Measurements from ENCODE around the gene PYGB. TPM values are rescaled to one million over a fixed set of nuclear protein-coding genes. Genes with fewer than 3 reads are reported as not detected.
A peak's percentile ranks its signal among the peaks of the same experiment; 100 is the strongest.

PYGB gene
- total and polyA plus RNA-seq, 4 experiments from 2014 or later: 28.3 to 35.6 (median 34.2) TPM

DNA sequence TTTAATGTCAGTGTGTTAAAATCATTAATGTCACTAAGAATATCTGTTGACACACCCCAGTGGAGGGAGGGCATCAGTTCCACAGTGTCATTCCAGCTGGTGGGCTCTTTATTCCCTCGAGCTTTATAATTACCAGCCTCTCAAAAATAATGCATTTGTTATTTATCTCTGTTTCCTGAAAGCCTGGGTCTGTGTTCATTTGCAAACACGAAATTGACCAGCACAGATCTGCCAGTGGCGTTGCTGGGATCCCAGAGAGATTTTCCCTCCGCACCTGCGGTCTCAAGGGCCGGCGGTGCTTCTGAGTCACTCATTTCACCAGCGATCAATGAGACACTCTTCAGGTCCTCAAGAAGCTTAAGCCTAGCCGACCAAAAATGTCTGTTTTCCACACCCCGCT, 5.7 kb upstream of the PYGB start:
- ChIA-PET POLR2A (ENCODE audit: partially characterized antibody) (no interaction called here), CTCF (ENCODE audit: partially characterized antibody) (no interaction called here)
- Mint-ChIP-seq H3K27ac (no peak overlapping the region), H3K4me3 (no peak overlapping the region), H3K4me1 (peaks cover 8 to 13% (median 11%) of the 10 kb centered on the region in 4 donors), H3K36me3 (peaks cover 0 to 3% of the 10 kb centered on the region in 2 donors), H3K27me3 (peaks cover 7 to 16% of the 10 kb centered on the region in 2 donors), H3K9me3 (peaks cover 0 to 7% (median 3%) of the 10 kb centered on the region in 8 donors)
- Histone ChIP-seq H3K4me1 (ENCODE audit: insufficient read depth, low read length) (peaks cover 7% of the 10 kb centered on the region), H3K36me3 (ENCODE audit: insufficient read depth, low read length) (no peaks in the 10 kb centered on the region), H3K27me3 (ENCODE audit: insufficient read depth, low read length) (no peaks in the 10 kb centered on the region), H3K4me3 (ENCODE audit: low read length in 2 of 2) (no peak overlapping the region), H3K27ac (ENCODE audit: low read depth, low read length) (no peak overlapping the region), H3K9me3 (ENCODE audit: control insufficient read depth in 1 of 2, low read length in 2 of 2) (no peaks in the 10 kb centered on the region)
- intact Hi-C loops (cut with micrococcal nuclease): no loop called here
- no peak for DNase-seq

DNA sequence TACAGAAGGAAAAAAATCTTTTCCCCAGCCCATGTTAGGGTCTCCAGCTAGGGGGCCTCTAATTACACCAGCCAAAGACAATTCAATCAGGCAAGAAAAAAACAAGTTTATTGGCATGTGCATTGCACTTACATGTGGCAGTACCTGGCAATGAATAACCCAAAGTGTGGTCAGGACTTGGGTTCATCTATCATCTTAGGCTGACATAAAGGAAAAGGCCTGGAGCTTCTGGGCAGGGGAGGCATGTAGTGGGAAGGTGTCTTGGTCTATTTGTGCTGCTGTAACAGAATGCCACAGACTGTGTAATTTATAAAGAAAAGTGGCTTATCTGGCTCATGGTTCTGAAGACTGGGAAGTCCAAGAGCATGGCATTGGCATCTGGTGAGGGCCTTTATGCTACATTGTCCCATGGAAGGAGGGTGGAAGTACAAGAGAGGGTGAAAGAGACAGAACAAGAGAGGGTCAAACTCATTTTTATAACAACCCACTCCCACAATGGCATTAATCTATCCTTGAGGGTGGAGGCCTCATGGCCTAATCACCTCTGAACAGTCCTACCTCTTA, 4.4 kb upstream of the PYGB start:
- no peak for DNase-seq

DNA sequence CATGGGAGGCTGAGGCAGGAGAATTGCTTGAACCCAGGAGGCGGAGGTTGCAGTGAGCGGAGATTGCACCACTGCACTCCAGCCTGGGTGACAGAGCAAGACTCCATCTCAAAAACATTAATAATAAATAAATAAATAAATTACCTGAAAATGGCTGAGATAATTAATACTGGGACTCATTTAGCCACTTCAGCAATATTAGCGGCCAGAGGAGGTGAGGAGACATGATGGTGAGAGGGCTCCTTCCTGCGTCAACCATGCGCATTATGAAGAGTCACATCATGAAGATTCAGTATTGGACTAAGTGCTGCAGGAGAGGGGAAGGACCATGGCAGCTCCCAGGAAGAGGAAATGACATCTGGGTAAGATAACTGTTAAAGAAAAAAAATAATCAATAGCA, 2.9 kb upstream of the PYGB start:
- H3K4me1 ChIP-seq (ENCODE audit: insufficient read depth, low read length): peaks cover 21% of the 10 kb centered on the region
- H3K36me3 ChIP-seq (ENCODE audit: insufficient read depth, low read length): no peaks in the 10 kb centered on the region
- H3K36me3 Mint-ChIP-seq: peaks cover 0 to 6% of the 10 kb centered on the region in 2 donors
- no peaks in the 10 kb centered on the region for H3K9me3 ChIP-seq (ENCODE audit: control insufficient read depth in 1 of 2, low read length in 2 of 2)
- H3K27me3 ChIP-seq (ENCODE audit: insufficient read depth, low read length): no peaks in the 10 kb centered on the region
- no peak overlapping the region for H3K27ac ChIP-seq (ENCODE audit: low read depth, low read length)
- H3K27ac Mint-ChIP-seq: no peak overlapping the region
- peaks cover 0 to 7% of the 10 kb centered on the region in 2 donors for H3K27me3 Mint-ChIP-seq
- H3K4me1 Mint-ChIP-seq: peaks cover 17 to 28% (median 23%) of the 10 kb centered on the region in 4 donors
- H3K4me3 ChIP-seq (ENCODE audit: low read length in 2 of 2): no peak overlapping the region
- ChIA-PET POLR2A (ENCODE audit: partially characterized antibody) (no interaction called here), CTCF (ENCODE audit: partially characterized antibody) (no interaction called here)
- H3K4me3 Mint-ChIP-seq: no peak overlapping the region
- intact Hi-C loops (cut with micrococcal nuclease): loop anchor here (5.0 kb wide), 2 partner anchors 188 to 253 kb away; partner anchors contain the start of genes ACSS1 and APMAP
- peaks cover 0 to 7% (median 3%) of the 10 kb centered on the region in 8 donors for H3K9me3 Mint-ChIP-seq
- DNase-seq: no peak

More for the DNA sequence above, 4.4 kb upstream of the PYGB start:
- H3K27me3 Mint-ChIP-seq: peaks cover 2 to 10% of the 10 kb centered on the region in 2 donors
- H3K4me1 ChIP-seq (ENCODE audit: insufficient read depth, low read length): peaks cover 7% of the 10 kb centered on the region
- POLR2A ChIA-PET (ENCODE audit: partially characterized antibody): interaction anchor here (1.1 kb wide), 1 partner anchor 147 kb away, joined by 3 read pairs; the partner anchor contains the start of gene ABHD12
- H3K9me3 ChIP-seq (ENCODE audit: control insufficient read depth in 1 of 2, low read length in 2 of 2): no peaks in the 10 kb centered on the region
- H3K4me1 Mint-ChIP-seq: peaks cover 6 to 14% (median 11%) of the 10 kb centered on the region in 4 donors
- H3K4me3 ChIP-seq (ENCODE audit: low read length in 2 of 2): no peak overlapping the region
- no peak overlapping the region for H3K27ac Mint-ChIP-seq
- H3K36me3 Mint-ChIP-seq: peaks cover 0 to 3% of the 10 kb centered on the region in 2 donors
- no peak overlapping the region for H3K4me3 Mint-ChIP-seq
- no peak overlapping the region for H3K27ac ChIP-seq (ENCODE audit: low read depth, low read length)
- H3K27me3 ChIP-seq (ENCODE audit: insufficient read depth, low read length): no peaks in the 10 kb centered on the region
- intact Hi-C loops (cut with micrococcal nuclease): no loop called here
- H3K9me3 Mint-ChIP-seq: peaks cover 0 to 7% (median 3%) of the 10 kb centered on the region in 8 donors
- CTCF ChIA-PET (ENCODE audit: partially characterized antibody): no interaction called here
- H3K36me3 ChIP-seq (ENCODE audit: insufficient read depth, low read length): no peaks in the 10 kb centered on the region

DNA sequence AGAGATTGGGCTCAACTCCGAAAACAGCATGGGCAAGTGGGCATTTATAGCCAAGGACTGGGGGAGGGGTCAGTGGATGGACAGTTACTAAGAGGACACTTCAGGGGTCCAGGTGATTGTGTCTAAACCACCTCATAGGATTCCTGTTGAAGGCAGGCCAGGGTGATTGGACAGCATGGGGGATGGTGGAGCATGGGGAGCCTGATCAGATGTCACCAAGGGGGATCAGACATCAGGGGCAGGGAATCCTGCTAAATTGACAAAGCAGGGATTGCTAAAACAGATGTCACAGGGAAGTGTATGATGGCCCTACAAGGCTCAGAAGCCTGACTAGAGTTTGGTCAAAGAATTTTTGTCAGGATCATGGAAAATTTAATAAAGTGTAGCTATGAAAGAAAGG, 2.4 kb upstream of the PYGB start:
- peak overlapping the region in 1 of 7 donors; percentile 72 for H3K27ac Mint-ChIP-seq
- peaks cover 0 to 7% of the 10 kb centered on the region in 2 donors for H3K27me3 Mint-ChIP-seq
- no peak overlapping the region for H3K27ac ChIP-seq (ENCODE audit: low read depth, low read length)
- no peaks in the 10 kb centered on the region for H3K36me3 ChIP-seq (ENCODE audit: insufficient read depth, low read length)
- H3K4me3 Mint-ChIP-seq: peak overlapping the region in 3 of 8 donors; percentile 4 to 47 (median 43)
- peaks cover 0 to 6% of the 10 kb centered on the region in 2 donors for H3K36me3 Mint-ChIP-seq
- H3K4me1 Mint-ChIP-seq: peaks cover 22 to 33% (median 27%) of the 10 kb centered on the region in 4 donors
- peaks cover 0 to 7% (median 3%) of the 10 kb centered on the region in 8 donors for H3K9me3 Mint-ChIP-seq
- intact Hi-C loops (cut with micrococcal nuclease): loop anchor here (5.0 kb wide), 2 partner anchors 188 to 253 kb away; partner anchors contain the start of genes ACSS1 and APMAP
- H3K27me3 ChIP-seq (ENCODE audit: insufficient read depth, low read length): no peaks in the 10 kb centered on the region
- no peaks in the 10 kb centered on the region for H3K9me3 ChIP-seq (ENCODE audit: control insufficient read depth in 1 of 2, low read length in 2 of 2)
- no peak for DNase-seq
- ChIA-PET POLR2A (ENCODE audit: partially characterized antibody) (interaction anchor here (1.2 kb wide), 1 partner anchor 188 kb away, joined by 3 read pairs; the partner anchor contains the start of gene ACSS1), CTCF (ENCODE audit: partially characterized antibody) (interaction anchor here (1.9 kb wide), 1 partner anchor 50 kb away, joined by 5 read pairs; no protein-coding TSS in a partner anchor)
- peaks cover 26% of the 10 kb centered on the region for H3K4me1 ChIP-seq (ENCODE audit: insufficient read depth, low read length)
- no peak overlapping the region for H3K4me3 ChIP-seq (ENCODE audit: low read length in 2 of 2)

DNA sequence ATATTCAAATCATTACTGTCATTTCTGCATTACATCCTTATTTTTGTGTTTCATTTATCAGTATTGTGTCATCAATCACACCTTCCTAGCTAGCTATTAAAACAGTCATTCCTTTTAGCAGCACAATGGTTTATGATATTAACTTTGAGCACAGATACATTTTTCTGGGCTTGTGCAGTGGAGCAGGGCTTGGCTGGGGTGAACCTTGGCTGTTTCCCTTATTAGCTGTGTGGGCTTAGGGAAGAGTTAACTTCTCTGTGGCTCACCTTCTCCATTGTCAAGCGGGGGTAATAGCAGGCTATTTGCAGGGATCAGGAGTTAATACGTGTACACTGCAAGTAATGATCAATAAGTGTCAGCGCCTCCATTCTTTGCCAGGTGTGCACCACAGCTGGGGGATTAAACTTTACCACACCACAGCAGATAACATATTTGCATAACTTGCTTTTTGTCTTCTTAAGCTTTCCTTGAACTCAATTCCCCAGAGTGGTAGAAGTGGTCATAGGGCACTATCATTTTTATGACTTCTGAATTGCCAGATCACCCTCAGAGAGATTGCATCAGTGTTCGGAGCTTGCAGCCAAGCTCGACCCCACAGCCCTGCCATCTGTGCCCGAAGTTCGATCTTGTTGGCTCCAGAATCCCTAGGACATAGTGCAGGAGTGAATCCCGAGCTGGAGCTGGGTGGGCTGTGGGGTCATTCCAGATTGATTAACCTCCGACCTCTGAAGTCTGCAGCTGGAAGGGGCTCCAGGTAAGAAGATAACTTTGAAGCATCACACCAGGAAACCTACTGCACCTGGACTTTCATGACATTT, 1.5 kb upstream of the PYGB start:
- H3K9me3 Mint-ChIP-seq: peaks cover 0 to 7% (median 3%) of the 10 kb centered on the region in 8 donors
- H3K36me3 Mint-ChIP-seq: peaks cover 4 to 6% of the 10 kb centered on the region in 2 donors
- Histone ChIP-seq H3K4me3 (ENCODE audit: low read length in 2 of 2) (no peak overlapping the region), H3K36me3 (ENCODE audit: insufficient read depth, low read length) (no peaks in the 10 kb centered on the region), H3K27ac (ENCODE audit: low read depth, low read length) (no peak overlapping the region), H3K4me1 (ENCODE audit: insufficient read depth, low read length) (peaks cover 30% of the 10 kb centered on the region), H3K9me3 (ENCODE audit: control insufficient read depth in 1 of 2, low read length in 2 of 2) (no peaks in the 10 kb centered on the region), H3K27me3 (ENCODE audit: insufficient read depth, low read length) (no peaks in the 10 kb centered on the region)
- no peak for DNase-seq
- POLR2A ChIA-PET (ENCODE audit: partially characterized antibody): interaction anchor here (1.2 to 3.9 kb wide), 3 partner anchors 51 to 189 kb away, joined by 3 to 34 read pairs (median 14); partner anchors contain the start of genes ACSS1 and ENTPD6
- peak overlapping the region in 5 of 7 donors; percentile 50 to 89 (median 80) for H3K27ac Mint-ChIP-seq
- peaks cover 22 to 41% (median 35%) of the 10 kb centered on the region in 4 donors for H3K4me1 Mint-ChIP-seq
- peaks cover 0 to 4% of the 10 kb centered on the region in 2 donors for H3K27me3 Mint-ChIP-seq
- H3K4me3 Mint-ChIP-seq: peak overlapping the region; percentile 84 to 95 (median 90)
- CTCF ChIA-PET (ENCODE audit: partially characterized antibody): interaction anchor here (1.0 to 1.9 kb wide), 3 partner anchors 10 to 49 kb away, joined by 5 read pairs; no protein-coding TSS in a partner anchor
- intact Hi-C loops (cut with micrococcal nuclease): loop anchor here (5.0 kb wide), 2 partner anchors 189 to 254 kb away; partner anchors contain the start of genes ACSS1 and APMAP

DNA sequence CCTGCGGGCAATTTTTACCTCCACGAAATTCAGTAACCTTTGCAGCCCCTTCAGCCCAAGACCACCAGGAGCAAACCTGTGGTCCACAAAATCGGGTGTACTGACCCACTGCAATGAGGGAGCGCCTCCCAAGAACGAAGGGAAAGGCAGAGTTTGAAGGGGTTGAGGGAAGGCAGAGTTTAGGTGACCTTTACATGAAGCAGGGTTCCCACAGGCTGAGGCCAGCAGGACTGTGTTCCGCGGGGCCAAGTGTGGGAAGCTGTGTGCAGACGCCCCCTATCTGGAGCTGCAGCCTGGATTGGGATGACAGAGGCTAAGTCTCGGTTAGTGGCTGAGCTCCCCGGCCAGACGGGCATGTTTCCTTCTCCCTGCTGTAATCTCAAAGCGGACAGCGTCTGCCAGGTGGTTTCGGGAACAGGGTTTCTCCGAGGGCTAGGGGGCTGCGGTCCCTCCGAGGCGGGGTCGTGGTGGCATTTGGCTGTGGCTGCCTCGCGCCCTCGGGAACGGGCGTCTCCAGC, 826 bp upstream of the PYGB start:
- Histone ChIP-seq H3K4me3 (ENCODE audit: low read length in 2 of 2) (peak overlapping the region; percentile 65 to 94), H3K27me3 (ENCODE audit: insufficient read depth, low read length) (no peaks in the 10 kb centered on the region), H3K36me3 (ENCODE audit: insufficient read depth, low read length) (no peaks in the 10 kb centered on the region), H3K4me1 (ENCODE audit: insufficient read depth, low read length) (peaks cover 30% of the 10 kb centered on the region), H3K27ac (ENCODE audit: low read depth, low read length) (peak overlapping the region; percentile 51), H3K9me3 (ENCODE audit: control insufficient read depth in 1 of 2, low read length in 2 of 2) (no peaks in the 10 kb centered on the region)
- peaks cover 4 to 6% of the 10 kb centered on the region in 2 donors for H3K36me3 Mint-ChIP-seq
- peaks cover 0 to 7% (median 3%) of the 10 kb centered on the region in 8 donors for H3K9me3 Mint-ChIP-seq
- peak overlapping the region; percentile 84 to 95 (median 90) for H3K4me3 Mint-ChIP-seq
- H3K27ac Mint-ChIP-seq: peak overlapping the region in 6 of 7 donors; percentile 59 to 89 (median 77)
- DNase-seq: peak in 2 of 5 donors; percentile 3 to 19
- intact Hi-C loops (cut with micrococcal nuclease): loop anchor here (5.0 kb wide), 2 partner anchors 190 to 255 kb away; partner anchors contain the start of genes ACSS1 and APMAP
- H3K4me1 Mint-ChIP-seq: peaks cover 22 to 48% (median 38%) of the 10 kb centered on the region in 4 donors
- ChIA-PET POLR2A (ENCODE audit: partially characterized antibody) (interaction anchor here (0.5 to 3.9 kb wide), 6 partner anchors 27 to 254 kb away, joined by 3 to 34 read pairs (median 7); partner anchors contain the start of genes ACSS1, APMAP and ENTPD6), CTCF (ENCODE audit: partially characterized antibody) (interaction anchor here (0.6 to 1.9 kb wide), 6 partner anchors 11 to 253 kb away, joined by 3 to 5 read pairs (median 4); partner anchors contain the start of genes ENTPD6 and GINS1)
- peaks cover 0 to 2% of the 10 kb centered on the region in 2 donors for H3K27me3 Mint-ChIP-seq

Measured in CD4-positive, alpha-beta memory T cell (primary cell).